Progenitor cell of endocrine pancreas (in vitro differentiated cells): ENCODE results near the gene MMP1. TPM values are rescaled to one million over a fixed set of nuclear protein-coding genes. Genes with fewer than 3 reads are reported as not detected.

Experiments
- DNase-seq: peaks from one replicate; pipeline ENCODE4 v3.0.0; 2021; ENCODE audit warnings: low spot score; ENCODE audit not compliant: unreplicated experiment
- H3K27ac Mint-ChIP-seq: 2 replicates; pipeline ENCODE4 v1.8.0; 2021; ENCODE audit warnings: mild to moderate bottlenecking, moderate library complexity, mixed read lengths
- H3K27me3 Mint-ChIP-seq: 2 replicates; pipeline ENCODE4 v1.8.0; 2021; ENCODE audit warnings: mixed read lengths
- H3K36me3 Mint-ChIP-seq: 2 replicates; pipeline ENCODE4 v1.8.0; 2022; ENCODE audit warnings: mixed read lengths; ENCODE audit not compliant: insufficient read depth
- H3K4me1 Mint-ChIP-seq: 2 replicates; pipeline ENCODE4 v1.8.0; 2021; ENCODE audit warnings: low read depth, mixed read lengths
- H3K4me3 Mint-ChIP-seq: 2 replicates; pipeline ENCODE4 v1.8.0; 2021; ENCODE audit warnings: low read depth, mild to moderate bottlenecking, moderate library complexity, mixed read lengths
- H3K9me3 Mint-ChIP-seq: 2 replicates; pipeline ENCODE4 v1.8.0; 2021; ENCODE audit warnings: low read depth, mixed read lengths
- total RNA-seq: library from RNA; stranded (reverse); gene quantifications from 2 replicates; pipeline ENCODE4 v1.2.1, GENCODE V29; 2021
- TF ChIP-seq, protein P1 (sequence below): fragments of 200-600 bp; sonication (generic); IDR thresholded peaks from one replicate; pipeline ENCODE4 v1.5.0; 2021; ENCODE audit warnings: antibody characterized with exemption, mild to moderate bottlenecking; ENCODE audit not compliant: unreplicated experiment

Gene MMP1
- total RNA-seq, 1 donor from 2014 or later: 0.24 TPM

- DNase-seq: no peak
- Mint-ChIP-seq H3K27ac (no peak overlapping the region), H3K4me1 (peaks cover 14% of the 10 kb centered on the region), H3K4me3 (no peak overlapping the region), H3K27me3 (peaks cover 5% of the 10 kb centered on the region), H3K9me3 (no peaks in the 10 kb centered on the region), H3K36me3 (no peaks in the 10 kb centered on the region)
- TF ChIP-seq, protein P1, sequence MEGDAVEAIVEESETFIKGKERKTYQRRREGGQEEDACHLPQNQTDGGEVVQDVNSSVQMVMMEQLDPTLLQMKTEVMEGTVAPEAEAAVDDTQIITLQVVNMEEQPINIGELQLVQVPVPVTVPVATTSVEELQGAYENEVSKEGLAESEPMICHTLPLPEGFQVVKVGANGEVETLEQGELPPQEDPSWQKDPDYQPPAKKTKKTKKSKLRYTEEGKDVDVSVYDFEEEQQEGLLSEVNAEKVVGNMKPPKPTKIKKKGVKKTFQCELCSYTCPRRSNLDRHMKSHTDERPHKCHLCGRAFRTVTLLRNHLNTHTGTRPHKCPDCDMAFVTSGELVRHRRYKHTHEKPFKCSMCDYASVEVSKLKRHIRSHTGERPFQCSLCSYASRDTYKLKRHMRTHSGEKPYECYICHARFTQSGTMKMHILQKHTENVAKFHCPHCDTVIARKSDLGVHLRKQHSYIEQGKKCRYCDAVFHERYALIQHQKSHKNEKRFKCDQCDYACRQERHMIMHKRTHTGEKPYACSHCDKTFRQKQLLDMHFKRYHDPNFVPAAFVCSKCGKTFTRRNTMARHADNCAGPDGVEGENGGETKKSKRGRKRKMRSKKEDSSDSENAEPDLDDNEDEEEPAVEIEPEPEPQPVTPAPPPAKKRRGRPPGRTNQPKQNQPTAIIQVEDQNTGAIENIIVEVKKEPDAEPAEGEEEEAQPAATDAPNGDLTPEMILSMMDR: no peak
These were observed 13.6 kb downstream of the MMP1 start for GRCh38 chr11:102784380-102784779.

DNA sequence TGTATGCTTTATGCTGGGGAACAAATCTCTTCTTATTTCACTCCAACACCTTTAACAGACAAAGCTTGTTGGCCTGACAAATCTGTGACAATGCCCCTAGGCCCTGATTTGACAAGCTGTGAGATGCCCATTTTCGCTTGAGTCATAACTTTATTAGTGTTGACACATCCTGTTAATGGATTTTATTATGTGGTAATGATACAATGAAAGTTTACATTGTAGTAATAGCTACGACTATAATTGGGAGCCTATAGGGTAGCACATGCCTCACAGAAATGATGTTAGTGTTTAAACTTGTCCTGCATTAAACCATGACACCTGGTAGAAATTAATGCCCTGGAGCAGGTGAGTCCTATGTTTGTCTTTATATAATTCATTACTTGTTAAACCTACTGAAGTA, 14.2 kb downstream of the MMP1 start:
- Mint-ChIP-seq H3K27ac (no peak overlapping the region), H3K4me3 (no peak overlapping the region), H3K27me3 (peaks cover 5% of the 10 kb centered on the region), H3K4me1 (peaks cover 14% of the 10 kb centered on the region), H3K9me3 (no peaks in the 10 kb centered on the region), H3K36me3 (no peaks in the 10 kb centered on the region)
- TF ChIP-seq, protein P1: no peak
- DNase-seq: no peak

DNA sequence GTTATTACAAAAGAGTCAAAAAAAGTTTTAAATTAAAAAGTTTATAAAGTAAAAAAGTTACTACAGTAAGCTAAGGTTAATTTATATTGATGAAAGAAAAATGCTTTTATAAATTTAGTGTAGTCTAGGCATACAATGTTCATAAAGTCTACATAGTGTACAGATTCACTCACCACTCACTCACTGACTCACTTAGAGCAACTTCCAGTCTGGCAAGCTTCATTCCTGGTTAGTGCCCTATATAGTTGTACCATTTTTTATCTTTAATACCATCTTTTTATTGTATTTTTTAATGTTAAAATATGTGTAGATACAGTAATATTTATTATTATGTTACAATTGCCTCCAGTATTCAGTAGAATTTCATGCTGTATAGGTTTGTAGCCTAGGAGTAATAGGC, 14.9 kb downstream of the MMP1 start:
- Mint-ChIP-seq H3K4me3 (no peak overlapping the region), H3K27me3 (peaks cover 1% of the 10 kb centered on the region), H3K36me3 (no peaks in the 10 kb centered on the region), H3K9me3 (no peaks in the 10 kb centered on the region), H3K4me1 (peaks cover 14% of the 10 kb centered on the region), H3K27ac (no peak overlapping the region)
- TF ChIP-seq, protein P1: no peak
- DNase-seq: no peak

- H3K9me3 Mint-ChIP-seq: no peaks in the 10 kb centered on the region
- H3K27me3 Mint-ChIP-seq: no peaks in the 10 kb centered on the region
- no peak overlapping the region for H3K4me3 Mint-ChIP-seq
- TF ChIP-seq, protein P1: no peak
- DNase-seq: no peak
- no peak overlapping the region for H3K27ac Mint-ChIP-seq
- H3K36me3 Mint-ChIP-seq: no peaks in the 10 kb centered on the region
- peaks cover 14% of the 10 kb centered on the region for H3K4me1 Mint-ChIP-seq
These were observed 16.3 kb downstream of the MMP1 start for GRCh38 chr11:102781676-102782075.

- DNase-seq: no peak
- no peaks in the 10 kb centered on the region for H3K36me3 Mint-ChIP-seq
- TF ChIP-seq, protein P1: peak; percentile 54
- H3K4me1 Mint-ChIP-seq: peaks cover 14% of the 10 kb centered on the region
- H3K9me3 Mint-ChIP-seq: no peaks in the 10 kb centered on the region
- no peaks in the 10 kb centered on the region for H3K27me3 Mint-ChIP-seq
- H3K27ac Mint-ChIP-seq: peak within 1 kb of the TSS; percentile 15
- no peak within 1 kb of the TSS for H3K4me3 Mint-ChIP-seq
These were observed 17.5 kb downstream of the MMP1 start, which contains the start of gene MMP10 for GRCh38 chr11:102780491-102780918. TSS of gene MMP10 (minus strand) at chr11:102780628. CDS start at chr11:102780591, 37 bp downstream.
